Spleen (tissue), 11 donors: Measurements from ENCODE around the gene SCAMP5. TPM values are rescaled to one million over a fixed set of nuclear protein-coding genes. Genes with fewer than 3 reads are reported as not detected.

Experiments used
- DNase-seq: peaks from one replicate; pipeline ENCODE4 v3.0.0-alpha.2; 2020
- H3K27ac ChIP-seq, 8 donors: fragments of 200-600 bp; sonication (generic) in 7 of 8; 1 replicate in 4 of 8; 2 replicates in 4 of 8; pipeline versions ENCODE4 v1.5.0 to v1.8.0; 2016 to 2021; ENCODE audit warnings: inconsistent platforms in 4 of 8, mild to moderate bottlenecking in 4 of 8, moderate library complexity in 1 of 8
- H3K27me3 ChIP-seq, 7 donors: fragments of 200-600 bp; sonication (generic) in 6 of 7; replicated peaks in 1 of 7; 1 replicate in 4 of 7; 2 replicates in 3 of 7; pipeline versions ENCODE4 v1.5.0 to v1.8.0; 2016 to 2021; ENCODE audit warnings: inconsistent platforms in 3 of 7, mild to moderate bottlenecking in 1 of 7
- H3K36me3 ChIP-seq, 6 donors: fragments of 200-600 bp; sonication (generic) in 5 of 6; 1 replicate in 4 of 6; 2 replicates in 2 of 6; pipeline versions ENCODE4 v1.5.0 to v1.8.0; 2016 to 2021; ENCODE audit warnings: inconsistent platforms in 2 of 6
- H3K4me1 ChIP-seq, 6 donors: fragments of 200-600 bp; sonication (generic) in 5 of 6; 1 replicate in 3 of 6; 2 replicates in 3 of 6; pipeline versions ENCODE4 v1.5.0 to v1.8.0; 2016 to 2021; ENCODE audit warnings: inconsistent platforms in 3 of 6
- H3K4me3 ChIP-seq, 8 donors: fragments of 200-600 bp; sonication (generic) in 7 of 8; 1 replicate in 4 of 8; 2 replicates in 4 of 8; pipeline versions ENCODE4 v1.5.0 to v1.8.0; 2016 to 2021; ENCODE audit warnings: inconsistent platforms in 4 of 8, mild to moderate bottlenecking in 4 of 8, moderate library complexity in 2 of 8
- H3K9me3 ChIP-seq, 8 donors: fragments of 200-600 bp; sonication (generic) in 7 of 8; 1 replicate in 4 of 8; 2 replicates in 4 of 8; pipeline versions ENCODE4 v1.5.0 to v1.8.0; 2016 to 2021; ENCODE audit warnings: inconsistent platforms in 4 of 8
- POLR2A ChIP-seq, 3 donors: fragments of 450-650 bp; IDR thresholded peaks; one replicate each; pipeline ENCODE4 v1.5.1; 2017; ENCODE audit warnings: antibody characterized with exemption in 3 of 3, mild to moderate bottlenecking in 1 of 3
- POLR2AphosphoS5 ChIP-seq, 3 donors: sonication (generic); formaldehyde crosslinking; IDR thresholded peaks; one replicate each; pipeline ENCODE4 v1.5.1; 2017; ENCODE audit warnings: antibody characterized with exemption in 3 of 3
- WGBS, 5 donors: extraction: QIAGEN DNeasy Blood & Tissue Kit in 3 of 5; methylation state at CpG; one replicate each; pipeline versions ENCODE4 v1.1.5 to v1.1.7; 2013 to 2018; 5-methylcytosine and 5-hydroxymethylcytosine counted together
- intact Hi-C: fragments of 100-400 bp; cut with DNase I; formaldehyde crosslinking; loops from one replicate; pipeline ENCODE4 v1.15.0; 2023; ENCODE audit warnings: low total_unique reads
- polyA plus RNA-seq, 3 donors: library from polyadenylated mRNA; stranded (reverse); fragments of 200-250 nt; gene quantifications; one replicate each; pipeline ENCODE4 v1.2.1, GENCODE V29; 2013
- total RNA-seq, 7 donors: library from RNA; depleted of rRNA in 3 of 7; stranded (reverse); fragments of >200 nt in 3 of 7; fragmentation: NEBNext Ultra II Directional in 4 of 7; extraction: Animal tissue kit (Norgen Biotek cat#: 25700) in 4 of 7; gene quantifications; one replicate each; pipeline versions ENCODE4 v1.1.0 to v1.2.1, GENCODE V29; 2016 to 2021
- TF ChIP-seq, protein P1 (sequence below), 11 experiments: fragments of 200-600 bp in 7 of 11; fragments of 450-650 bp in 4 of 11; sonication (generic) in 4 of 11; IDR thresholded peaks in 8 of 11; conservative IDR thresholded peaks in 3 of 11; 1 replicate in 7 of 11; 2 replicates in 4 of 11; pipeline versions ENCODE4 v1.4.0 to v1.8.0; 2016 to 2021; ENCODE audit warnings: antibody characterized with exemption in 11 of 11, inconsistent platforms in 4 of 11, mild to moderate bottlenecking in 1 of 11
- donor health status: healthy with polysubstance abuse.
- donor health status: DM: no; HTN: no; CAD: no; lungs with moderate emphysema.
- donor health status: DM: no; HTN: no; CAD: no.
- donor health status: Bipolar disorder and iron deficiency.
- donor health status: healthy.
- donor health status: DM: no; HTN: no; CAD: no.
- donor health status: DM: yes; HTN: yes; CAD: no.

Gene SCAMP5
- total and polyA plus RNA-seq, 10 donors: 1.8 to 20.0 (median 8.0) TPM

DNA sequence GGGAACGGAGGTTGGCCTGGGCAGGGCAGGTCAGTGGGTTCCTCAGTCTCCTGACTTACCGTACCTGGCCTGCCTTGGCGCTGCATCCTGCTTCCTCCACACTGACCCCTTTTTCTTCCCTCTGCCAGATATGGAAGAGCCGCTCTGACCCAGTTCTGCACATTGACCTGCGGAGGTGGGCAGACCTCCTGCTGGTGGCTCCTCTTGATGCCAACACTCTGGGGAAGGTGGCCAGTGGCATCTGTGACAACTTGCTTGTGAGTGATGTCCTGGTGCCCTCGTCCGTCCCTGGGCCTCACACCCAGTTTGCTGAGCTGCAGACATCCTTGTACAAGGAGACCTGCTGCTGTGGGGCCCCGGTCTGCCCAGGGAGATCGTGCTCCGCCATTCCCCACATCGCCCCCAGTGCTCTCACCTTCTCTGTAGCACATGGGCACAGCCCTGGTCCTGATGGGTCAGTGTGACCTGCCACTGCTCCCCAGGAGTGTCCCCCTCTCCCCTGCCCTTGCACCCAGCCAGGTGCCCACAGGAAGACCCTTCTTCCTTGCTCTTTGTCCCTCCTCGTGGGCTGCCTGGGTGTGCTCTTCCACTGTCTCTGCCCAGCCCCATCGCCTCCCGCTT is 49.0 kb downstream of the SCAMP5 start:
- H3K4me3 ChIP-seq: peak overlapping the region in 3 of 8 donors; percentile 11 to 61 (median 13)
- peak overlapping the region; percentile 72 to 97 (median 94) for H3K27ac ChIP-seq
- 80 to 86% (median 81%) methylated on average over 14 of the region's 14 CpGs for WGBS, 5 donors
- H3K9me3 ChIP-seq: no peaks in the 10 kb centered on the region
- H3K27me3 ChIP-seq: no peaks in the 10 kb centered on the region
- H3K36me3 ChIP-seq: peaks cover 0 to 20% (median 0%) of the 10 kb centered on the region in 6 donors
- H3K4me1 ChIP-seq: peaks cover 60 to 90% (median 73%) of the 10 kb centered on the region in 6 donors
- intact Hi-C loops: loop anchor here (5.0 kb wide), 1 partner anchor 158 kb away; the partner anchor contains the start of gene C15orf39
- TF ChIP-seq POLR2A (IDR thresholded peaks at IDR 0.05) (no peak), POLR2AphosphoS5 (IDR thresholded peaks at IDR 0.05) (no peak)
- TF ChIP-seq, protein P1, sequence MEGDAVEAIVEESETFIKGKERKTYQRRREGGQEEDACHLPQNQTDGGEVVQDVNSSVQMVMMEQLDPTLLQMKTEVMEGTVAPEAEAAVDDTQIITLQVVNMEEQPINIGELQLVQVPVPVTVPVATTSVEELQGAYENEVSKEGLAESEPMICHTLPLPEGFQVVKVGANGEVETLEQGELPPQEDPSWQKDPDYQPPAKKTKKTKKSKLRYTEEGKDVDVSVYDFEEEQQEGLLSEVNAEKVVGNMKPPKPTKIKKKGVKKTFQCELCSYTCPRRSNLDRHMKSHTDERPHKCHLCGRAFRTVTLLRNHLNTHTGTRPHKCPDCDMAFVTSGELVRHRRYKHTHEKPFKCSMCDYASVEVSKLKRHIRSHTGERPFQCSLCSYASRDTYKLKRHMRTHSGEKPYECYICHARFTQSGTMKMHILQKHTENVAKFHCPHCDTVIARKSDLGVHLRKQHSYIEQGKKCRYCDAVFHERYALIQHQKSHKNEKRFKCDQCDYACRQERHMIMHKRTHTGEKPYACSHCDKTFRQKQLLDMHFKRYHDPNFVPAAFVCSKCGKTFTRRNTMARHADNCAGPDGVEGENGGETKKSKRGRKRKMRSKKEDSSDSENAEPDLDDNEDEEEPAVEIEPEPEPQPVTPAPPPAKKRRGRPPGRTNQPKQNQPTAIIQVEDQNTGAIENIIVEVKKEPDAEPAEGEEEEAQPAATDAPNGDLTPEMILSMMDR (IDR thresholded peaks at IDR 0.05 in 8 of 11, conservative IDR thresholded peaks at IDR 0.05 in 3 of 11): no peak
- no peak for DNase-seq

DNA sequence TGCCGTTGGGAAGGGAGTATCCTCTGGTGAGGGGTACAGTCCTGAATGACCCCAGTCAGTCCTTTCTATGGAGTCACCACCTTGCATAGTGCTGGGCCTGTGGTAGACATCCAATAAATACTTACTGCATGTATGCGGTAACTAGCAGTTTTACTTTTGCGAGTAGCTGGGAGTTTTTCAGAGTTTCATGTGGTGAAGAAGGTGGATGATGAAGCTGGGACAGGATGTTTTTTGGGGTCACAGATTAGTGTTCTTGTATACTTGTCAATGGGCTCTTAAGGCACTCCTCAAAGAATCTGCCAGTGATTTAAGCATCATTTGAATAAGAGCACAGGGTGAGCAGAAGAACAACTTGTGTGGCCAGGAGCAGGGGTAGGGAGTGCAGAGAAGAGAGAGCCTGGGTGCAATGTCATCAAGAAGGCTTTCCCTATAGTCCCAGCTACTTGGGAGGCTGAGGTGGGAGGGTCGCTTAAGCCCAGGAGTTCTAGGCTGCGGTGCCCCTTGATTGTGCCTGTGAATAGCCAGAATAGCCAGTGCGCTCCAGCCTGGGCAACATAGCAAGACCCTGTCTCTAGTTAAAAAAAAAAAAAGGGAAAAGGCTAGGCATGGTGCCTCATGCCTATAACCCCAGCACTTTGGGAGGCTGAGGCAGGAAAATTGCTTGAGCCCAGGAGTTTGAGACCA is 50.1 kb downstream of the SCAMP5 start:
- Histone ChIP-seq H3K9me3 (no peaks in the 10 kb centered on the region), H3K4me3 (peak overlapping the region in 1 of 8 donors; percentile 57), H3K36me3 (peaks cover 0 to 30% (median 0%) of the 10 kb centered on the region in 6 donors), H3K27ac (peak overlapping the region; percentile 72 to 97 (median 93)), H3K4me1 (peaks cover 60 to 95% (median 78%) of the 10 kb centered on the region in 6 donors), H3K27me3 (no peaks in the 10 kb centered on the region)
- DNase-seq: no peak
- 87 to 100% (median 92%) methylated on average over 6 of the region's 6 CpGs for WGBS, 5 donors
- no peak for TF ChIP-seq POLR2A (IDR thresholded peaks at IDR 0.05)
- TF ChIP-seq POLR2AphosphoS5 (IDR thresholded peaks at IDR 0.05): no peak
- TF ChIP-seq, protein P1 (IDR thresholded peaks at IDR 0.05 in 8 of 11, conservative IDR thresholded peaks at IDR 0.05 in 3 of 11): no peak
- intact Hi-C loops: no loop called here

DNA sequence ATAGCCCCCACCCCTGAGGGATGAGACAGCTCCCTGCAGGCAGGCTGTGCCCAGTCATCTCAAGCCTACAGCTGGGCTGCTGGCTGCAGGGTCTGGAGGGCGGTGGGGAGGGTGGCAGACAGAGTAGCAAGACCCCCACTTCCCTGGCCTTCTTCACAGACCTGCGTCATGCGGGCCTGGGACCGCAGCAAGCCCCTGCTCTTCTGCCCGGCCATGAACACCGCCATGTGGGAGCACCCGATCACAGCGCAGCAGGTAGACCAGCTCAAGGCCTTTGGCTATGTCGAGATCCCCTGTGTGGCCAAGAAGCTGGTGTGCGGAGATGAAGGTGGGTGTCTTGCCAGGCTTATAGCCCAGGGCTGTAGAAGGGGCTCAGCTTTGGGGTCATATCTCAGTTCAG is 53.0 kb downstream of the SCAMP5 start:
- H3K27me3 ChIP-seq: no peaks in the 10 kb centered on the region
- intact Hi-C loops: no loop called here
- TF ChIP-seq POLR2A (IDR thresholded peaks at IDR 0.05) (no peak), POLR2AphosphoS5 (IDR thresholded peaks at IDR 0.05) (peak in 1 of 3 donors; percentile 13)

GRCh38 chr15:75049392-75049791 is 54.0 kb downstream of the SCAMP5 start:
- intact Hi-C loops: no loop called here
- H3K4me1 ChIP-seq: peaks cover 37 to 78% (median 57%) of the 10 kb centered on the region in 6 donors
- no peak for DNase-seq
- H3K27ac ChIP-seq: peak overlapping the region in 2 of 8 donors; percentile 9 to 97
- WGBS, 5 donors: 55 to 63% (median 61%) methylated on average over 6 to 11 of the region's 11 CpGs
- TF ChIP-seq POLR2A (IDR thresholded peaks at IDR 0.05) (no peak), POLR2AphosphoS5 (IDR thresholded peaks at IDR 0.05) (no peak)
- TF ChIP-seq, protein P1 (IDR thresholded peaks at IDR 0.05 in 8 of 11, conservative IDR thresholded peaks at IDR 0.05 in 3 of 11): no peak
- H3K9me3 ChIP-seq: no peaks in the 10 kb centered on the region
- no peak overlapping the region for H3K4me3 ChIP-seq
- H3K27me3 ChIP-seq: no peaks in the 10 kb centered on the region
- H3K36me3 ChIP-seq: peaks cover 0 to 27% (median 0%) of the 10 kb centered on the region in 6 donors

More for the DNA sequence above, 53.0 kb downstream of the SCAMP5 start:
- no peak overlapping the region for H3K4me3 ChIP-seq
- peaks cover 45 to 88% (median 66%) of the 10 kb centered on the region in 6 donors for H3K4me1 ChIP-seq
- peaks cover 0 to 31% (median 0%) of the 10 kb centered on the region in 6 donors for H3K36me3 ChIP-seq
- WGBS, 5 donors: 94 to 99% (median 96%) methylated on average over 9 to 10 of the region's 10 CpGs
- DNase-seq: no peak
- no peaks in the 10 kb centered on the region for H3K9me3 ChIP-seq
- H3K27ac ChIP-seq: peak overlapping the region in 5 of 8 donors; percentile 82 to 97 (median 95)
